Fibroblast of villous mesenchyme (primary cell): ENCODE results near the gene CHERP. TPM values are rescaled to one million over a fixed set of nuclear protein-coding genes. Genes with fewer than 3 reads are reported as not detected.

Experiments
- DNase-seq: peaks from one replicate; pipeline ENCODE4 v3.0.0-alpha.2; 2010; ENCODE audit warnings: low read depth
- H3K4me3 ChIP-seq: 2 replicates; pipeline ENCODE4 v1.5.1; 2011; ENCODE audit warnings: low read depth, mild to moderate bottlenecking, low read length
- total RNA-seq: library from RNA; depleted of rRNA; stranded (reverse); fragments of >200 nt; gene quantifications from 2 replicates; pipeline ENCODE4 v1.2.3, GENCODE V29; 2012
- TF ChIP-seq, protein P1 (sequence below): IDR thresholded peaks from 2 replicates; pipeline ENCODE4 v1.5.1; 2012; ENCODE audit warnings: low read depth, mild to moderate bottlenecking, low read length; ENCODE audit not compliant: insufficient read depth

Gene CHERP
- total RNA-seq, 1 donor, result 6.5 TPM

DNA sequence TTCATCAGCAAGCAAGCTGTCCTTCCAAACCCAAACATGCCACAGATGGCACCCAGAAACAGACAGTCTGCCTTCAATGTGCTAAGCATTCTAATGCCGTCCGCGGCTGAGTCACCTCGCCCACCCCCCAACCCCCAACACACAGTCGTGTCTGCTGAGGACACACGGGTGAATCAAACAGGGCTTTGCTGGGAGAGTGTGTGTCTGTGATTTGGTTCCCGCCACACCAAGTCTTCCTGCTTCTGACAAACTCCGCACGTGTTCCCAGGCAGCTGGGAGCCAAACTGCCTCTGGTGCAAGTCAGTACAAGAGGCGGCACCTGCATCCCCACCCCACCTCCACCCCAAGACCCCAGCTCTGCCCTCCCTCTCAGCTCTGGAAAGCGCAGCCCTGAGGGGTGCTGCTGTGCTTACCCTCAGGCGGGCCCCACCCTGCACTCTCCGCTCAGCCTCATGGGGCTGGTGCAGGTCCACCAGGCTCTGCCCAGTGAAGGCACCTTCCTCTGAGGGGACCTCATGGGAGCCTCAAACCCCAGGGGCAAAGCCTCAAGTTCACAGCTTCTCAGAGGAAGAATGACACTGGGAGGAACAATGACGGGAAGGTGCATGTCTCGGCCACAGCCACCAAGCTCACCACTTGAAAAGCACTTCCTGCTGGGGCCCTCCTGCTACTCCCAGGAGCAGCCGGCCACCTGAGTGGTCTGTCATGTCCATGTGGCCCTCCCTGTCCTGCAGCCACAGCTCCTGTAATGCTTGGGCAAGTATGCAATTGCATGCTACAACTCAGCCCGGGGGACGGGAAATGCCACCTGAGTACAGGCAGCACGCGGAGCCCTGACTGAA lies 45.0 kb upstream of the CHERP start:
- TF ChIP-seq, protein P1, sequence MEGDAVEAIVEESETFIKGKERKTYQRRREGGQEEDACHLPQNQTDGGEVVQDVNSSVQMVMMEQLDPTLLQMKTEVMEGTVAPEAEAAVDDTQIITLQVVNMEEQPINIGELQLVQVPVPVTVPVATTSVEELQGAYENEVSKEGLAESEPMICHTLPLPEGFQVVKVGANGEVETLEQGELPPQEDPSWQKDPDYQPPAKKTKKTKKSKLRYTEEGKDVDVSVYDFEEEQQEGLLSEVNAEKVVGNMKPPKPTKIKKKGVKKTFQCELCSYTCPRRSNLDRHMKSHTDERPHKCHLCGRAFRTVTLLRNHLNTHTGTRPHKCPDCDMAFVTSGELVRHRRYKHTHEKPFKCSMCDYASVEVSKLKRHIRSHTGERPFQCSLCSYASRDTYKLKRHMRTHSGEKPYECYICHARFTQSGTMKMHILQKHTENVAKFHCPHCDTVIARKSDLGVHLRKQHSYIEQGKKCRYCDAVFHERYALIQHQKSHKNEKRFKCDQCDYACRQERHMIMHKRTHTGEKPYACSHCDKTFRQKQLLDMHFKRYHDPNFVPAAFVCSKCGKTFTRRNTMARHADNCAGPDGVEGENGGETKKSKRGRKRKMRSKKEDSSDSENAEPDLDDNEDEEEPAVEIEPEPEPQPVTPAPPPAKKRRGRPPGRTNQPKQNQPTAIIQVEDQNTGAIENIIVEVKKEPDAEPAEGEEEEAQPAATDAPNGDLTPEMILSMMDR, result no peak
- H3K4me3 ChIP-seq, result no peak overlapping the region
- DNase-seq, result peak; percentile 60

DNA sequence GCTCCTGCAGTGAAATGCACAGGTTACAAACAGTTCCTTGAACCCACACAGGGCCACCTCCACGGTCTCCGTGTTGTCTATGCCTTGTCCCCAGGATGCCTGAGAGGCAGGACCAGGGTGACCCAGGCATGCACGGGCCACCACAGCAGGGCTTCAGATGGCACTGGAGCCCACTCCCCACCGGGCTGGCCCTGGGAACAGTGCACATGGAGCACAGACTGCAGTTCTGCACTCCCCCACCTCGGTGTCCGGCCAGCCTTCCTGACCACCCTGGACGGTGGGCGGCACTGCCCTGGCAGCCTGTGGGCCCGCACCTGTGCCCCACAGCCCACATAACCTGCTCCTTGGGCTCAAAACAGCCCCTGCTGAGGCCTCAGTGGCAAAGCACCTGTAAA lies 44.2 kb upstream of the CHERP start:
- DNase-seq, result no peak
- TF ChIP-seq, protein P1, result no peak
- no peak overlapping the region for H3K4me3 ChIP-seq

DNA sequence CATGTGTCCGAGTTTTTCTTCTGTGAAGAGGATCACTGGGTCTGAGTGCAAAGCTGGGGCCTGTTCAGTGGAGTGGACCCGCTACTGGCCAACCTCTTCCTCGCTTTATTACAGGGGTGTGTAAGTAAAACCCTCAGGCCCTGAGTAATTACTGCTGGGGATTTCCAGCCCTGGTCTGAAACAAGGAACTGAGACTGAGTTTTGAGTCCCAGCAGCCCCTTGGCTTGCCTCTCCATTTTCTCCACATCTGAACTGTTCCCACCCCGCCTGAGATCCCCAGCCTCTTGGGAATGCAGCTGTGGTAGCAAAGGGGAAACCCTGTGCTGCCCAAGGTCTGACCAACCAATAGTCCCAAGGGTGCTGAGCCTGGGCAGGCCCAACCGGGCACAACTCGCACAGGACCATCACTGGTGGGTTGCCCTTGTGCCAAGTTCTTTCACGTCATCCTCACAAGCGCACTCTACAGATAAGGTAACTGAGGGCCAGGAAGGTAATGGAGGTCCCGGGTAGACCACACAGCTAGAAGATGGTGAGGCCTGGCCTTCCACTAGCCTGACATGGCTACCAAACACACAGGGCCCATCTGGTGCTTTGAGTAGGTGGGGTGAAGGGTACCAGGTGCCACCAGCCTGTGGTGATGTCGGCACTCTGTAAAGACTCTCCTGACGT lies 43.7 kb upstream of the CHERP start:
- DNase-seq, result no peak
- no peak overlapping the region for H3K4me3 ChIP-seq
- TF ChIP-seq, protein P1, result no peak

DNA sequence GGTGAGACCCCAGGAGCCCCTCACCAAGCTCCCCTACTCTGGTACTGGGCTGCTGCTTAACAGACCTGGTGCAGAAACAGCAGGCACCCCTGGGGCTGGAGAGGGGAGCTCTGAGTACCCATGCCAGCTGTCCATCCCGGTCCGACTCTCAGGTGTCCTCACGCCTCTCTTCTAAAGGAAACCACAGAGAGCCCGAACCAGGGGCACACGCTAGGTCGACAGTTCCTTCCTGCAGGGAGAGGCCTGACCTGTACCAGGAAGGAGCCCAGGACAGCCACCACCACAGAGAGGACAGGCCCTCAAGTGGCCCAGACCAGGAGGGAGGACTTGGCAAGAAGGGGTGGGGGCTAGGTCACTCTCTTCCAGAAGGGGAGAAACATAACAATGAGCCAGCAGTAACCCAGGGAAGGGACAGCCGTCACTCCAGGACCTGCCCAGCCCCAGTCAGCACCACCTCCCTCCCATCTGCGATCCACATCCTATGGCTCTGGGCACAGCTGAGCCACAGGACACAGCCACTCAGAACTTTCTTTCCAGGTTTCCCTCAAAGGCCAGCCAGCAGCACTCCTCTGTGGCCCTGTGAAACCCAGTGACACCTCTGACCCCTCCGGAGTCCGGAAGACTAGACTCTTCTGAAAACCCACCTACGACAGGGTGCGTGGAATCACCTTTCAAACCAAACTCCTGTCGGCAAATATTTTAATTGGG lies 43.0 kb upstream of the CHERP start:
- DNase-seq, result no peak

DNA sequence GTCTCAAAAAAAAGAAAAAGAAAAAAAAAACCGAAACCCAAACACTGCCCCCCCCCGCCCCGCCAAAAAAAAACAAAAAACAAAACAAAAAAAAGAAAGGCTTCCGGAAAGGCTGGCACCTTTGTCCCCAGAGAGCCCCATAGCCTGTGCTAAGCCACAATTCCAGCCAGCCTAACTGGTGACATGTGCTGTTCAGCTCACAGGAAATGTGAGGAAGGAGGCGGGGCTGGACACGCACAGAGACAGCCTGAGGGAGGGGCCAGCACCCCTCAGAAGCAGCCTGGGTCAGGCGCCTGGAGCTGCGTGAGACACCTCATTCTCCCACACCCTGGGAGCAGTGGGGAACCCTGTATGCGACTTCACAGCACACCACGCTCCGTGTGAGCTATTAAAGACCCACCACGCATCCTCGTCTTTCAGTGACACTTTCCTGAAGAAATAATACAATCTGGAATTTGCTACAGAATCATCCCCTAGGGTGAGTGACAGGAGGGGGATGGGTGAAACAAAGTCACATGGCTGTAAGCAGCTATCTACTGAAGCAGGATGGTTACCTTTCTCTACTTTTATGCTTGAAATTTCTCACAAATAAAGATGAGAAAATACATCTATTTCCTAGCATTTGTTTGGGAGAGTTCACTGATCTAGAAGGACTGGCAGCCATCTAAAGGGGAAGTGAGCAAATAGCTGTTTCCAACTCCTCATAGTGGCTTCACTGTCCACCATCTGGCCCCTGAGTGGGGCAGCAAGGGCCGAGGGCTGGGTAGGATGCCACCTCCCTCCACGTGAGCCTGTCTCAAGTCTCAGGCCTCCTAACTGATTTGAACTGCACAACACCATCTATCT lies 42.2 kb upstream of the CHERP start:
- TF ChIP-seq, protein P1, result no peak
- DNase-seq, result peak; percentile 91
- no peak overlapping the region for H3K4me3 ChIP-seq

More for the DNA sequence above, 43.0 kb upstream of the CHERP start:
- TF ChIP-seq, protein P1, result no peak
- H3K4me3 ChIP-seq, result no peak overlapping the region
